BJ (cell line): ENCODE measurements around the gene ZDHHC19. TPM values are rescaled to one million over a fixed set of nuclear protein-coding genes. Genes with fewer than 3 reads are reported as not detected.

Experiments used
- CTCF ChIA-PET: fragments of 350-600 bp; formaldehyde crosslinking; extraction: SDS; loops from one replicate; lab custom pipeline; 2021; ENCODE audit warnings: antibody characterized with exemption, inconsistent platforms; lab: Yijun Ruan, JAX
- POLR2A ChIA-PET: fragments of 300-600 bp; sonication (Branson Sonifier 250); formaldehyde crosslinking; extraction: SDS; loops from one replicate; lab custom pipeline; 2021; ENCODE audit warnings: antibody characterized with exemption; lab: Charles Lee
- DNase-seq: peaks from one replicate; pipeline ENCODE4 v3.0.0-alpha.2; 2011; ENCODE audit warnings: low read depth
- H3K27me3 ChIP-seq: 2 replicates; pipeline ENCODE4 v1.6.0; 2011; ENCODE audit warnings: low read length; ENCODE audit not compliant: control insufficient read depth, insufficient read depth
- H3K36me3 ChIP-seq: 2 replicates; pipeline ENCODE4 v1.5.1; 2011; ENCODE audit warnings: low read length; ENCODE audit not compliant: control insufficient read depth, insufficient read depth
- H3K4me3 ChIP-seq: 2 replicates; pipeline ENCODE4 v1.5.1; 2011; ENCODE audit warnings: low read depth, mild to moderate bottlenecking, control low read depth, low read length
- CTCF ChIP-seq: IDR thresholded peaks from 2 replicates; pipeline ENCODE4 v1.5.1; 2011; ENCODE audit warnings: low read depth, mild to moderate bottlenecking, control low read depth, inconsistent platforms, low read length, moderate library complexity; ENCODE audit not compliant: insufficient read depth
- polyA plus RNA-seq: library from polyadenylated mRNA; depleted of rRNA; stranded (reverse); fragments of >200 nt; gene quantifications from 2 replicates; pipeline ENCODE4 v1.2.3, GENCODE V29; 2011

Gene ZDHHC19
- polyA plus RNA-seq, 1 experiment = not detected

DNA sequence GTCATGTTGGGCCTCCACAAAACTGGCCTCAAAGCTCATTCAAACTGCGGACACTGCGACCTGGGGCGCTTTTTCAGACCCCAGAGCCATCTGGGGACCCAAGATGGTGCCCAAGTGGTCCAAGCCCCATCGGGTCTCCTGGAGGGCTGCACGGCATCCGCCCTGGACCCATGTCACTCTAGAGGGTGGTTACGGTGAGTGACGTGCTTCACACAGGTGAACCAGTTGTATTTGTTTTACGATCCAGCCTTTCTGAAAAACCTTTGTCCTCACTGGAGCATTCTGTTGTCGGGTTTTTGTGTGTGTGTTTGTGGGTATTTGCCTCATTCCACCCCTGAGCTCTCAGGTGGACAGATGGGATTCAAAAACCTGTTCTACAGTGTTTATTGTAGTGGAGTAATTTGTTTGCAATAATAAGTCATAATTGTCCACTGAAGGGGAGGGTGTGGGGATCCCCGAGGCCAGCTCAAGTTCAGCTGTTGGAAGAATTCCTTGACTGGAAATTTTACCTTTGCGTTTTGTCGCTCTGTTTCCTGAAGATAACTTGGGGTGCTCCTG is 7.0 kb upstream of the ZDHHC19 start:
- POLR2A ChIA-PET = interaction anchor here (0.6 kb wide), 1 partner anchor 9 kb away, joined by 4 read pairs; no protein-coding TSS in a partner anchor

DNA sequence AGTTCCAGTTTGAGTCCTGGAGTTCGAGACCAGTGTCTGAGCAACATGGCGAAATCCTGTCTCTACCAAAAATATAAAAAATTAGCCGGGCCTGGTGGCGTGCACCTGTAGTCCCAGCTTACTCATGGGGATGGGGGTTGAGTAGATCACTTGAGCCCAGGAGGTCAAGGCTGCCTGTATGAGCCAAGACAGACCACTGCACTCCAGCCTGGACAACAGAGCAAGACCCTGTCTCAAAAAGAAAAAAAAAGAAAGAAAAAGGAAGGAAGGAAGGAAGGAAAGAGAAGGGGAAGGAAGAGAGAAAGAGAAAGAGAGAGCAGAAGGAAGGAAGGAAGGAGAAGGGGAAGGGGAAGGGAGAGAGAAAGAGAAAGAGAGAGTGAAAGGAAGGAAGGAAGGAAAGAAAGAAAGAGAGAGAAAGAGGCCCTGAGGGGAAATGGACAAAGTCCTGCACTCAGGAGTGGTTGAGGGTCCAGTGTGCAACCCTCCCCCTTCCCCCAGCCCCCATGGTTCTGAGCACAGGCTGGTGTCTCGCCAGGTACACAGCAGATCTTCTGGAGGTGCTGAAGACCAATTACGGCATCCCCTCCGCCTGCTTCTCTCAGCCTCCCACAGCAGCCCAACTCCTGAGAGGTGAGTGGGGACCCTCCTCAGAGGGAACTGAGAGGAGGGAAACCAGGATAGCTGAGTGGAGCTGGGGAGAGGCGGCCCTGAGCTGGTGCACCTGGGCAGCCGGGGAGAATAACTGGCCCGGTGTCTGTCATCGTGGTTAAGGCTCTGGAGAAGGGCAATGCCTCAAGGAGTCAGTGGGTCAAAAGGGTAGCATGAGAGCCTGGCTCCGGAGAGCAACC is 6.3 kb upstream of the ZDHHC19 start:
- DNase-seq = no peak
- POLR2A ChIA-PET = no interaction called here
- TF ChIP-seq CTCF = no peak
- Histone ChIP-seq H3K4me3 (no peak overlapping the region), H3K36me3 (no peaks in the 10 kb centered on the region), H3K27me3 (no peaks in the 10 kb centered on the region)
- CTCF ChIA-PET = no interaction called here

More for the DNA sequence above, 7.0 kb upstream of the ZDHHC19 start:
- CTCF ChIA-PET = interaction anchor here (1.2 kb wide), 1 partner anchor 22 kb away, joined by 5 read pairs; no protein-coding TSS in a partner anchor
- DNase-seq = no peak
- no peak overlapping the region for H3K4me3 ChIP-seq
- H3K27me3 ChIP-seq = peaks cover under 1% of the 10 kb centered on the region; the same call in 1 of the 2 replicates
- H3K36me3 ChIP-seq = no peaks in the 10 kb centered on the region
- TF ChIP-seq CTCF = no peak

DNA sequence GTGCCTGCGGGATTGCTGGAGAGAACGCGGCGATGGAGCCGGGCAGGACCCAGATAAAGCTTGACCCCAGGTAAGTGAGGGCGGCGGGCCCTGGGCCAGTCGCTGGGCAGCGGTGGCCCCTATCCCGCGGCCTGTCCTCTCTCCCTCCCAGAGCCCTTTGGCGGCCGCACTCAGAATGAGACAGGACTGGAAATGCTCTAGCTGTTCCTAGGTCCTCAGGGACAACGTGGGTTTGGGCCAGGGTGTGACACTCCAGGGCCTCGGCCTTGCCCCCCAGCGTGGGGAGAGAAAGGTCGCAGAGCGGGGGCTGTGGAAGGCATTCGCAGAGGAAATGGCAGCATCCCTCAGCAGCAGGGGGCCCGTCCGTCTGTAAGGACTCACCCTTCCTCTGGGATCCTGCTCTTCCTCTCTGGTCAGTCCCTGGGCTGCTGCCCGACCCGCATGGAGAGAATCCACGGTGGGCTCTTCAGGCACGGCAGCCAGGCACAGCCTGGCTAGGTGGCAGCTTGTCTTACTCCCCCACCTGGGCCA is 5.5 kb upstream of the ZDHHC19 start:
- Histone ChIP-seq H3K36me3 (no peaks in the 10 kb centered on the region), H3K27me3 (no peaks in the 10 kb centered on the region), H3K4me3 (no peak overlapping the region)
- TF ChIP-seq CTCF = no peak
- ChIA-PET CTCF (interaction anchor here (1.2 kb wide), 1 partner anchor 20 kb away, joined by 3 read pairs; no protein-coding TSS in a partner anchor), POLR2A (no interaction called here)
- DNase-seq = no peak

GRCh38 chr3:196216089-196216564 is 4.9 kb upstream of the ZDHHC19 start, which contains the start of gene SLC51A:
Gene SLC51A, plus strand, starts transcription at chr3:196216534. Its CDS starts 179 bp downstream, at chr3:196216713.
- POLR2A ChIA-PET = no interaction called here
- Histone ChIP-seq H3K27me3 (no peaks in the 10 kb centered on the region), H3K4me3 (no peak within 1 kb of the TSS), H3K36me3 (no peaks in the 10 kb centered on the region)
- DNase-seq = no peak
- TF ChIP-seq CTCF = no peak
- CTCF ChIA-PET = interaction anchor here (1.2 kb wide), 1 partner anchor 19 kb away, joined by 3 read pairs; no protein-coding TSS in a partner anchor
